HepG2 (cell line): Measurements from ENCODE around the gene SLC25A47. TPM values are rescaled to one million over a fixed set of nuclear protein-coding genes. Genes with fewer than 3 reads are reported as not detected.

Source experiments
- CC2D1A ChIP-seq: sonication (generic); formaldehyde crosslinking; IDR thresholded peaks from 2 replicates; pipeline ENCODE4 v1.8.1; 2023; ENCODE audit warnings: mild to moderate bottlenecking, missing genetic modification reagents
- ELF3 ChIP-seq: IDR thresholded peaks from 2 replicates; pipeline ENCODE4 v1.6.1; 2016; ENCODE audit warnings: missing genetic modification reagents, missing compliant biosample characterization
- FOSL2 ChIP-seq: sonication (generic); formaldehyde crosslinking; IDR thresholded peaks from 2 replicates; pipeline ENCODE4 v1.4.0; 2020; ENCODE audit warnings: missing genetic modification reagents
- FUBP1 ChIP-seq: sonication (generic); formaldehyde crosslinking; IDR thresholded peaks from 2 replicates; pipeline ENCODE4 v1.5.1; 2020; ENCODE audit warnings: missing genetic modification reagents, mild to moderate bottlenecking, borderline replicate concordance
- HNRNPH1 ChIP-seq: fragments of 200-400 bp; formaldehyde crosslinking; optimal IDR thresholded peaks from 2 replicates; pipeline ENCODE3; 2017; ENCODE audit warnings: mild to moderate bottlenecking, low read depth, low read length
- JUN ChIP-seq: sonication (generic); formaldehyde crosslinking; IDR thresholded peaks from 2 replicates; pipeline ENCODE4 v1.4.0; 2020; ENCODE audit warnings: mild to moderate bottlenecking, missing genetic modification reagents
- MAFG ChIP-seq: sonication (generic); formaldehyde crosslinking; IDR thresholded peaks from 2 replicates; pipeline ENCODE4 v1.5.1; 2020; ENCODE audit warnings: mild to moderate bottlenecking, missing genetic modification reagents
- MAFK ChIP-seq, 2 experiments: IDR thresholded peaks in 1 of 2; conservative IDR thresholded peaks in 1 of 2; 2 replicates each; pipeline ENCODE4 v1.6.1; 2011; ENCODE audit warnings: improper control_type of control experiment in 2 of 2, low read length in 2 of 2
- PAWR ChIP-seq: sonication (generic); formaldehyde crosslinking; IDR thresholded peaks from 2 replicates; pipeline ENCODE4 v1.4.0; 2020; ENCODE audit warnings: missing genetic modification reagents, mild to moderate bottlenecking, borderline replicate concordance
- PCBP1 ChIP-seq: fragments of 200-400 bp; formaldehyde crosslinking; IDR thresholded peaks from 2 replicates; pipeline ENCODE4 v1.6.1; 2017; ENCODE audit warnings: mild to moderate bottlenecking, low read depth, low read length, borderline replicate concordance
- SCMH1 ChIP-seq: sonication (generic); formaldehyde crosslinking; IDR thresholded peaks from 2 replicates; pipeline ENCODE4 v1.9.0; 2021; ENCODE audit warnings: missing genetic modification reagents, mild to moderate bottlenecking, borderline replicate concordance
- SNAPC4 ChIP-seq: sonication (generic); formaldehyde crosslinking; IDR thresholded peaks from 2 replicates; pipeline ENCODE4 v1.4.0; 2020; ENCODE audit warnings: mild to moderate bottlenecking, missing genetic modification reagents
- ZBTB21 ChIP-seq: sonication (generic); formaldehyde crosslinking; IDR thresholded peaks from 2 replicates; pipeline ENCODE4 v1.4.0; 2020; ENCODE audit warnings: missing genetic modification reagents
- ZKSCAN1 ChIP-seq: fragments of 150-350 bp; IDR thresholded peaks from 2 replicates; pipeline ENCODE4 v1.6.1; 2014; ENCODE audit warnings: low read length
- ZNF367 ChIP-seq: sonication (generic); formaldehyde crosslinking; IDR thresholded peaks from 2 replicates; pipeline ENCODE4 v1.4.0; 2020; ENCODE audit warnings: missing genetic modification reagents, borderline replicate concordance
- ZNF709 ChIP-seq: sonication (generic); formaldehyde crosslinking; IDR thresholded peaks from 2 replicates; pipeline ENCODE4 v1.5.0; 2020; ENCODE audit warnings: mild to moderate bottlenecking, missing genetic modification reagents
- polyA plus RNA-seq, 8 experiments: library from polyadenylated mRNA; depleted of rRNA in 3 of 8; stranded (reverse) in 7 of 8; unstranded in 1 of 8; fragments of >200 nt; fragmentation: Illumina TruSeq in 4 of 8; extraction: Trizol in 4 of 8; gene quantifications; 2 replicates each; pipeline versions ENCODE4 v1.2.1 to v1.2.3, GENCODE V29; 2011 to 2016; ENCODE audit warnings: low read depth in 4 of 8, missing spikeins in 1 of 8, mixed read lengths in 1 of 8; ENCODE audit not compliant: insufficient read depth in 1 of 8
- total RNA-seq, 5 experiments: library from RNA; depleted of rRNA; stranded (reverse); fragments of >200 nt; fragmentation: Illumina TruSeq; extraction: Trizol; gene quantifications; 2 replicates each; pipeline ENCODE4 v1.2.3, GENCODE V29; 2016; ENCODE audit warnings: low read depth in 1 of 5
- TF ChIP-seq, protein P1 (sequence below), 2 experiments: sonication (generic) in 1 of 2; formaldehyde crosslinking in 1 of 2; IDR thresholded peaks; 2 replicates each; pipeline versions ENCODE4 v1.4.0 to v1.6.1; 2018 to 2020; ENCODE audit warnings: missing genetic modification reagents in 2 of 2, borderline replicate concordance in 1 of 2, low read depth in 1 of 2, mild to moderate bottlenecking in 1 of 2, missing biosample characterization in 1 of 2
- TF ChIP-seq, protein P2 (sequence below): sonication (generic); formaldehyde crosslinking; IDR thresholded peaks from 2 replicates; pipeline ENCODE4 v1.4.0; 2020; ENCODE audit warnings: missing genetic modification reagents

SLC25A47 gene
- total and polyA plus RNA-seq, 2 of the 13 experiments (the other 11 are each of a cell fraction or from before 2014, with no cell fraction given), result 1.0 to 1.7 TPM

GRCh38 chr14:100325231-100325632, 2.1 kb downstream of the SLC25A47 start (continued):
- TF ChIP-seq FOSL2 (CRISPR knock-in tag) (no peak), SCMH1 (CRISPR knock-in tag) (no peak), ELF3 (CRISPR knock-in tag) (no peak), ZNF709 (CRISPR knock-in tag) (no peak), MAFG (no peak), MAFK (conservative IDR thresholded peaks at IDR 0.05 in 1 of 2, IDR thresholded peaks at IDR 0.05 in 1 of 2; ENCODE audit: low read length in 2 of 2) (no peak), ZKSCAN1 (no peak), PAWR (CRISPR knock-in tag) (no peak), SNAPC4 (CRISPR knock-in tag) (no peak), HNRNPH1 (no peak), JUN (CRISPR knock-in tag) (0 out of 2 replicates have a peak, but pooled peaks have one; percentile 19), FUBP1 (CRISPR knock-in tag) (no peak), ZNF367 (CRISPR knock-in tag) (no peak), PCBP1 (0 out of 2 replicates have a peak, but pooled peaks have one; percentile 58), ZBTB21 (CRISPR knock-in tag) (no peak), CC2D1A (no peak)
- TF ChIP-seq, protein P1, sequence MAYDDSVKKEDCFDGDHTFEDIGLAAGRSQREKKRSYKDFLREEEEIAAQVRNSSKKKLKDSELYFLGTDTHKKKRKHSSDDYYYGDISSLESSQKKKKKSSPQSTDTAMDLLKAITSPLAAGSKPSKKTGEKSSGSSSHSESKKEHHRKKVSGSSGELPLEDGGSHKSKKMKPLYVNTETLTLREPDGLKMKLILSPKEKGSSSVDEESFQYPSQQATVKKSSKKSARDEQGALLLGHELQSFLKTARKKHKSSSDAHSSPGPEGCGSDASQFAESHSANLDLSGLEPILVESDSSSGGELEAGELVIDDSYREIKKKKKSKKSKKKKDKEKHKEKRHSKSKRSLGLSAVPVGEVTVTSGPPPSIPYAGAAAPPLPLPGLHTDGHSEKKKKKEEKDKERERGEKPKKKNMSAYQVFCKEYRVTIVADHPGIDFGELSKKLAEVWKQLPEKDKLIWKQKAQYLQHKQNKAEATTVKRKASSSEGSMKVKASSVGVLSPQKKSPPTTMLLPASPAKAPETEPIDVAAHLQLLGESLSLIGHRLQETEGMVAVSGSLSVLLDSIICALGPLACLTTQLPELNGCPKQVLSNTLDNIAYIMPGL (CRISPR knock-in tag; IDR thresholded peaks at IDR 0.05; ENCODE audit: borderline replicate concordance in 1 of 2, low read depth in 1 of 2), result no peak
- TF ChIP-seq, protein P2, sequence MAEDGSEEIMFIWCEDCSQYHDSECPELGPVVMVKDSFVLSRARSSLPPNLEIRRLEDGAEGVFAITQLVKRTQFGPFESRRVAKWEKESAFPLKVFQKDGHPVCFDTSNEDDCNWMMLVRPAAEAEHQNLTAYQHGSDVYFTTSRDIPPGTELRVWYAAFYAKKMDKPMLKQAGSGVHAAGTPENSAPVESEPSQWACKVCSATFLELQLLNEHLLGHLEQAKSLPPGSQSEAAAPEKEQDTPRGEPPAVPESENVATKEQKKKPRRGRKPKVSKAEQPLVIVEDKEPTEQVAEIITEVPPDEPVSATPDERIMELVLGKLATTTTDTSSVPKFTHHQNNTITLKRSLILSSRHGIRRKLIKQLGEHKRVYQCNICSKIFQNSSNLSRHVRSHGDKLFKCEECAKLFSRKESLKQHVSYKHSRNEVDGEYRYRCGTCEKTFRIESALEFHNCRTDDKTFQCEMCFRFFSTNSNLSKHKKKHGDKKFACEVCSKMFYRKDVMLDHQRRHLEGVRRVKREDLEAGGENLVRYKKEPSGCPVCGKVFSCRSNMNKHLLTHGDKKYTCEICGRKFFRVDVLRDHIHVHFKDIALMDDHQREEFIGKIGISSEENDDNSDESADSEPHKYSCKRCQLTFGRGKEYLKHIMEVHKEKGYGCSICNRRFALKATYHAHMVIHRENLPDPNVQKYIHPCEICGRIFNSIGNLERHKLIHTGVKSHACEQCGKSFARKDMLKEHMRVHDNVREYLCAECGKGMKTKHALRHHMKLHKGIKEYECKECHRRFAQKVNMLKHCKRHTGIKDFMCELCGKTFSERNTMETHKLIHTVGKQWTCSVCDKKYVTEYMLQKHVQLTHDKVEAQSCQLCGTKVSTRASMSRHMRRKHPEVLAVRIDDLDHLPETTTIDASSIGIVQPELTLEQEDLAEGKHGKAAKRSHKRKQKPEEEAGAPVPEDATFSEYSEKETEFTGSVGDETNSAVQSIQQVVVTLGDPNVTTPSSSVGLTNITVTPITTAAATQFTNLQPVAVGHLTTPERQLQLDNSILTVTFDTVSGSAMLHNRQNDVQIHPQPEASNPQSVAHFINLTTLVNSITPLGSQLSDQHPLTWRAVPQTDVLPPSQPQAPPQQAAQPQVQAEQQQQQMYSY (CRISPR knock-in tag), result no peak
